GM13977 (cell line): Measurements from ENCODE around the gene DOLK.

Source experiments
- DNase-seq: peaks from one replicate; pipeline ENCODE4 v3.0.0; 2012; ENCODE audit warnings: low spot score
- CTCF ChIP-seq: IDR thresholded peaks from 2 replicates; pipeline ENCODE4 v1.5.1; 2012; ENCODE audit warnings: mild to moderate bottlenecking, control low read depth; ENCODE audit not compliant: insufficient read depth; ENCODE audit errors: extremely low read depth, missing control alignments
- in situ Hi-C: fragments of 300-500 bp; cut with MboI; formaldehyde crosslinking; loops from one replicate; pipeline ENCODE4 v1.12.0; 2022; ENCODE audit warnings: low sequenced_read_pairs, low pct_unique_long_range_greater_than_20kb, mixed read lengths, inconsistent platforms; ENCODE audit not compliant: unreplicated experiment

Gene DOLK

GRCh38 chr9:128947527-128948301 is at the start of gene DOLK, which contains the start of gene NUP188:
DOLK (minus strand) TSS chr9:128947603; CDS start chr9:128947303, 300 bp downstream.
NUP188 (plus strand) TSS chr9:128947699; CDS start chr9:128947720, 21 bp downstream.
- TF ChIP-seq CTCF: no peak
- in situ Hi-C loops: no loop called here
- peak; percentile 99 for DNase-seq

GRCh38 chr9:128995791-128996190 is 48.4 kb upstream of the DOLK start:
- no peak for TF ChIP-seq CTCF
- in situ Hi-C loops: no loop called here
- no peak for DNase-seq

- TF ChIP-seq CTCF: no peak
- no peak for DNase-seq
- in situ Hi-C loops: no loop called here
These were observed 45.6 kb upstream of the DOLK start for GRCh38 chr9:128992995-128993394.

- no peak for DNase-seq
- no peak for TF ChIP-seq CTCF
- in situ Hi-C loops: no loop called here
These were observed 40.4 kb upstream of the DOLK start for GRCh38 chr9:128987805-128988204.

- DNase-seq: no peak
- TF ChIP-seq CTCF: no peak
- in situ Hi-C loops: no loop called here
These were observed 39.3 kb upstream of the DOLK start for GRCh38 chr9:128986671-128987070.

GRCh38 chr9:128983536-128983935 is 36.1 kb upstream of the DOLK start:
- TF ChIP-seq CTCF: no peak
- in situ Hi-C loops: no loop called here

More at GRCh38 chr9:128983536-128983935, 36.1 kb upstream of the DOLK start:
- DNase-seq: no peak
